8988T (cell line): Measurements from ENCODE around the gene ST8SIA2.

Source experiments
- DNase-seq: peaks from one replicate; pipeline ENCODE4 v3.0.0; 2011

Gene ST8SIA2

DNA sequence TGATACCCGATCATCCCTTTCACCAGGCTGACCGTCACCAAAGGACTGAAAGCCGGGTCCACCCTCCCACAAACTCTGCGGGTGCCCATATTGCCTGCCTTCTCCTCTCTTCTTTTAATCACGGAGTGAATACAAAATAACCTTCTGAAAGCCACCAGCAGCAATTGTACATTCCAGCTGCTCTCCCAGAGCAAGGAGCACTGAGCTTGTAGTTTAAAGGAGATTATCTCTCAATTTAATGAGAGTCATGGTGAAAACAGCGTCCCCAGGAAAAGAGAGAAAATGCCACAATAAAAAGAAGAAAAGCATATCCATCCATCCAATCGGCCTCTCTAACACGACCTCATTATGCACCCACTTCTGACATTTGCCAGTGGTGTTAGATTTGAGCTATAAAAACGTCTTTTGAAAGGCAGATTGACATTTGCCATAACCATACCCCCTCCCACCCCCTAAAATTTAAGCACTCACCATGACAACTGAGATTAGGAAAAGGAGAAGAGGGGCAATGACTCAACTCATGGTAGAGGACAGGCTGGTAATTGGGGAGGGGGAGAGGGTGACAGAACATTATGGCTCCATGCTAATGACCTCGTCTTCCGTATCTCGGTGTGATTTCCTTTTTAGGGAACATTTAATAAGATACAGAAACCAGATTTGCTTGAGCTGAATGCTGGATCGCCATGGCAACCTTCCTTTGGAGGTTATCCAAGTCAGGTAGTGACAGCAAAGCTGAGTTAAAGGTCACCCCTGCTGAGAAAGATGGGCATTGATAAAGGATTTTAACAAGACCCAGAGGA, 106.2 kb downstream of the ST8SIA2 start:
- DNase-seq, result no peak

DNA sequence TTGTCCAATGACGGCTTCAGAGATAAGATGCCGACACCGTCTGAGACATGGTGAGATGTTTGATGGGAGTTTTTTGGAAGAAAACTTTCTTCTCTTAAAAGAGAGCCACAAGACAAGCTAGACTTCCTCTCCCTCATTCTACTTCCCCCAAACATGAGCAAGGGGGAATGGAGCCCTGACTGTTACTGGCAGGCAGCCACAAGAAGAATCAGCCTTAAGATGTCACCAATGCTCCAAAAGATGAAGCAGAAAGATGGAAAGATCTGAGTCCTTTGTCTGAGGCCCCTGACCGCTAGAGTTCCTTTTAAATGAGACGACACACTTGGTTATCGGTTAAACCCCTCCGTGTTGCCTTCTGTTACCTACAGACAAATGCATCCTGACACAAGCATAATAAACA, 108.7 kb downstream of the ST8SIA2 start:
- no peak for DNase-seq

DNA sequence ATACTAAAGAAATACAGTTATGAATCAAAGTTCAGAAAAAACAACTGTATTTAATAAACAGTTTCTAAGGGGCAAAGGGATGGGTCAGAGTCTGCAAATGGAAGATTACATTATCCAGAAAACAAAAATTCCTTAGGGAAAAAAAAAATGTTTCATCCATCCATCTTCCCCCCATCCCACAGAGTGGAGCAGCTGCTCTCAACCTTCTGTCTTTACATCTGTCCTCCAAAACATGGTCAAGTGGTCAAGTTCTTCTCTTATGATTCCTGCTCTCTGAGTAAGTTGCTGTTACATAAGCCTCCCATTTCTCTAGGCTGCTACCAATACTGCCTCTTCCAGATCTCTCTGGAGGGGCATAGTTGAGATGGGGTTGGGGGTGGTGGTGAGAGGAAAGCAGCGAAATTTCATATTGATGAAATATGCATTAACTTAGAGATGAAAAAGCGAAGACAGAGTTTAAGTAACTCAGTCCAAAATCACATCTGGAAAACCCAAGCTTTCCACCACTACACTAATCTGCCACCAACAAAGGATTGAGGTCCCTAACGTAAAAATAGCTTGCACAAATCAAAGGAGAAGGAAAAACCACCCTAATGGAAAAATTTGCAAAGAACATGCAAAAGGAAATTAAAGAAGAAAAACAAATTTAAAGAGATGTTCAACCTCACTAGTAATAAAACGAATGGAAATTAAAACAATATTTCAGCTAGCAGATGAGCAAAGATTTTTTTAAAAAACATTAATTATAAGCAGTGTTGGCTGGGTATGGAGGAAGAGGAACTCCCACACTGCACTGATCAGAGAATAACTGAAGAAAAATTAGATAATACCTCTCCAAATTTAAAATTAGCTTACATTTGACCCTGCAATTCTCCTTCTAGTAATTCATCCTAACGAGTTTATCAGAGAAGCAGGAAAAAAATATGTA, 109.5 kb downstream of the ST8SIA2 start:
- no peak for DNase-seq

DNA sequence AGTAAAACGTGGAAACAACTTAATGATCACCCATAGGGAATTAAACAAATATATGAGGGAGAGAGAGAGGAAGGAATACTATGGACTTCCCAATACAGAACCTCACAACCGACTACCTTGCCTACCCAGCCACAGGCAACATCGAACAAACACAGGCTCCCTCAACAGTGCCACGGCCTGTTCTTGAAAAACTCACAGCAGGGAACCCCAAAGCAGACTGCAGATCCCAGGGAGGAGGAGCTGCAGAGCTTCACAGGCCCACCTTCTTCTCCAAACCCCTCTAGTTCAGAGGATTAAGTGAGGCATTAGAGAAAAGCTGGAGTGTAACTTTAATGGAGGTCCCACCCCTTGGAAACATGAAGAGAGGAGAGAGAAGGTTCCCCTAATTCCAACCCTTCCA, 110.2 kb downstream of the ST8SIA2 start:
- DNase-seq, result no peak

DNA sequence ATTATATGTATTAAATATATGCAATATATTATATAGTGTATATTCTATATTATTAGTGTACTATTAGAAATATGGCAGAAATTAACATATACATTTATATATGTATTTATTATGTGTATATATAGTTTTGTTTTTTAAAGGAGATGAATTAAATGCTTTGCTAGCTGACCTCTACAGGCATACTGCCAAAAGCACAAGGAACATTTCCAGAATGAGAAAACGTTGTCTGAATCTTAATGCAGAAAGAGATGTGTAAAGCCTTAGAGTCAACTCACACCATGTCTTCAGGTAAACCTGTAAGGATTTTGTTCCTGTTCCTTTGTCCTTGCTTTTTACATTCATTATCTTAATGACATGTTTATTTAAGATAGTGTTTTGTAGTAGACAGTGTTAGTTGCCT, 111.9 kb downstream of the ST8SIA2 start:
- DNase-seq, result no peak

DNA sequence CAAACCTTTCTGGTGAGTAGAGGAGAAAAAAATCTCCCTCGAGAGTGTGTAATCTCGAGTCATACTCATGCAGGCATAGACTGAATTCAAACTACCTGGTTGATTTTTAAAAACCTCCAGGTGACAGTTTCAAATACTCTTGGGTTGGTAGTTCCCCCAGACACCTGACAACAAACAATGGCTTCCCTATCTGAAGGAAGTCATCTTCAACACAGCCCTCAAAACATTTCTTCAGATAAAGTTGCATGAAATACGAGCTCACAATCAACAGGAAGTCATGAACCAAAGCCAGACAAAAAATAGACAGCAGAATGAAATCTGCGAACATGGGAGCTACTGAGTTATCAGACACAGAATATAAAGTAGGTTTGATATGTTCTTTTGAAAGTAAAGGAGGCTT, 112.8 kb downstream of the ST8SIA2 start:
- no peak for DNase-seq

DNA sequence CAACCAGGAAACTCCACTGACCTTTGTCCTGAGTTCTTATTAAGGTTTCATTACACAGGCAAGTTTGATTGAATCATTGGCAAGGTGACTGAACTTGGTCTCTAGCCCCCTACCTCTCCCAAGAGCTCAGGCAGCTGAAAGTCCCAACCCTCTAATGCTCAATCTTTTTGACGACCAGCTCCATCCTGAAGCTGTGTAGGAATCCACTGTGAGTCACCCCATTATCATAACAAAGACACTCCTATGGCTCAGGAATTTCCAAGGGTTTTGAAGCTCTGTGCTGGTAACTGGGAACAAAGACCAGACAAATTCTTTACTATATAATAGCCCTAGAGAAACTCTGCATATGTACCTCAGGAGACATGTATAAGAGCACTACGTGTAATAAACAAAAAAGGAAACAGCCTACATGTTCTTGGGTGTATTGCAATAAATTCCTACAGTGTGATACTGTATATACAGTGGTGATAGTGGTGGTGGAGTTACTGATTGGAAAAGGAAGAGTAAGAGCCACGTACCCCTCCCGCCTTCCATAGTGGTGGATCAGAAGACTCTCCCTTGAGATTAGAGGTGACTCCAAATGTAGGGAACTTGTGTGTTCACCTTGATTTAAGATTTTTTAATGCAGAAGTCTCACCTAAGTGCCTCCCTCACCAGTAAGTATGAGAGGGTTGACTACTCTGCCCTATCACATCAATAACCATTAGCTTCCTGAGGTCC, 116.6 kb downstream of the ST8SIA2 start:
- DNase-seq, result no peak
